22Rv1 (cell line): ENCODE results near the gene ANKDD1B.

Experiments
- H3K27ac ChIP-seq: fragments of 450-650 bp; 2 replicates; pipeline ENCODE4 v1.5.1; 2017
- ZFX ChIP-seq: fragments of 450-650 bp; IDR thresholded peaks from 2 replicates; pipeline ENCODE4 v1.6.1; 2017; ENCODE audit warnings: antibody characterized with exemption, borderline replicate concordance
- TF ChIP-seq, protein P1 (sequence below): fragments of 450-650 bp; IDR thresholded peaks from 2 replicates; pipeline ENCODE4 v1.5.1; 2017; ENCODE audit warnings: mild to moderate bottlenecking

Gene ANKDD1B

DNA sequence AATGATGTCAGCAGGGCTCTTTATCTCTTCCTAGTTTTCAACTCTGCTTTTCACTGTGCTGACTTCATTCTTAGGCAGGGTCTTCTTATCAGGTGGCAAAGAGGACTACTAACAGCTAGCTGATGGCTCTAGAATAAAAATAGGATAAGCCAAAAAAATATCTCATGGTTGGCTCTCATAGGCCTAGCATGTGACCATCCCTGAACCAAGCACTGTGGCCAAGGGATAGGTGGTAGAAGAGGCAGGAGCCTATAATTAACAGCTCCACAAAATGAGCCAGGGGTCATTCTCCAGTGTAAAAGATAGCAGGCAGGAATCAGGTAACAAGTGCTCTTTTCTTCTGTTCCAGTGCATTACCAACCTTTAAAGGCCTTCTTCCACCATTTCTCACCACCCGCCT, 21.1 kb downstream of the ANKDD1B start:
- TF ChIP-seq, protein P1, sequence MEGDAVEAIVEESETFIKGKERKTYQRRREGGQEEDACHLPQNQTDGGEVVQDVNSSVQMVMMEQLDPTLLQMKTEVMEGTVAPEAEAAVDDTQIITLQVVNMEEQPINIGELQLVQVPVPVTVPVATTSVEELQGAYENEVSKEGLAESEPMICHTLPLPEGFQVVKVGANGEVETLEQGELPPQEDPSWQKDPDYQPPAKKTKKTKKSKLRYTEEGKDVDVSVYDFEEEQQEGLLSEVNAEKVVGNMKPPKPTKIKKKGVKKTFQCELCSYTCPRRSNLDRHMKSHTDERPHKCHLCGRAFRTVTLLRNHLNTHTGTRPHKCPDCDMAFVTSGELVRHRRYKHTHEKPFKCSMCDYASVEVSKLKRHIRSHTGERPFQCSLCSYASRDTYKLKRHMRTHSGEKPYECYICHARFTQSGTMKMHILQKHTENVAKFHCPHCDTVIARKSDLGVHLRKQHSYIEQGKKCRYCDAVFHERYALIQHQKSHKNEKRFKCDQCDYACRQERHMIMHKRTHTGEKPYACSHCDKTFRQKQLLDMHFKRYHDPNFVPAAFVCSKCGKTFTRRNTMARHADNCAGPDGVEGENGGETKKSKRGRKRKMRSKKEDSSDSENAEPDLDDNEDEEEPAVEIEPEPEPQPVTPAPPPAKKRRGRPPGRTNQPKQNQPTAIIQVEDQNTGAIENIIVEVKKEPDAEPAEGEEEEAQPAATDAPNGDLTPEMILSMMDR, result no peak
- TF ChIP-seq ZFX, result no peak
- no peak overlapping the region for H3K27ac ChIP-seq

DNA sequence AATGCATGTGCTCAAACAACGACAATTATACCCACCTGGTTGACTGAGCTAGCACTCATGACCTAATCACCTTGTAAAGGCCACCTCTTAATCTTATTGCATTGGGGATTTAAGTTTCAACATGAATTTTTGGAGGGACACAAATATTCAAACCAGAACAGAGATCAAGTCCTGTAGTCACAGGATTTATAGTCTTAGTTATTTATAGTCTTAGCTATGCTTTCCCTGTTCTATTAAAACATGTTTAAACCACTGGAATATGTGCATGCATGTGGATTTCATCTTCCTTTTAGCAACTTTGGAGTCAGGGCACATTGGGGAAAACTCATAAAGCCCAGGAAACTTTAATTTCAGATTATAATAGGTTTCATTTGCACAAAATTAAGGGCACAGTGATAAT, 26.7 kb downstream of the ANKDD1B start:
- H3K27ac ChIP-seq, result no peak overlapping the region
- TF ChIP-seq, protein P1, result no peak
- no peak for TF ChIP-seq ZFX

DNA sequence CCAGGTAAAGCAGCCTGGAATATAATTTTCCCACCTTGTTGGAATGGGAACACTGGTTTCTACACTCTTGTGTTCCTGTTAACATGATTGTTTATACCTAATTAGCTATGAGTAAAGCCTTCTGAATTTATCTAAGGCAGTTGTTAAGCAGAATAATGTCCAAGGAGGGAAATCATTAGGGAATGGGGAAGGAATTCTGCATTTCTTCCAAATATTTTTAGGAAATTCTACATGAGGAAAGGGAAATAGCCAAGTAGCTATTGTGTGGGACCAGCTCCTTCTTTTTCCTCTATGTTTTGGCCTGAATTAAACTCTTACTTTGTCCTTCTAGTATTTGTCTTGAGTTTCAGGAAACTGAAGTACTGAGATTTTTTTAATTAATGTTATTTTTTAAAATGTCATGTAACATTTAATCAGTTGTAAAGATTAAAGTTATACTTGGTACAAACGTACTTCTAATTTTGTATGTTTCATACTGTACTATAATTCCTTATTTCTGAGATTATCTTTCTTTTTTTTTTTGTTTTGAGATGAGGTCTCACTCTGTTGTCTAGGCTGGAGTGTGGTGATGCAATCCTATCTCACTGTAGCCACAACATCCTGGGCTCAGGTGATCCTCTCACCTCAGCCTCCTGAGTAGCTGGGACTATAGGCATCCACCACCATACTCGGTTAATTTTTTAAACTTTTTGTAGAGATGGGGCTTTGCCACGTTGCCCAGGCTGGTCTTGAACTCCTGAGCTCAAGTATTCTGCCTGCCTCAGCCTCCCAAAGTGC, 28.5 kb downstream of the ANKDD1B start:
- H3K27ac ChIP-seq, result no peak overlapping the region
- no peak for TF ChIP-seq ZFX
- TF ChIP-seq, protein P1, result no peak

DNA sequence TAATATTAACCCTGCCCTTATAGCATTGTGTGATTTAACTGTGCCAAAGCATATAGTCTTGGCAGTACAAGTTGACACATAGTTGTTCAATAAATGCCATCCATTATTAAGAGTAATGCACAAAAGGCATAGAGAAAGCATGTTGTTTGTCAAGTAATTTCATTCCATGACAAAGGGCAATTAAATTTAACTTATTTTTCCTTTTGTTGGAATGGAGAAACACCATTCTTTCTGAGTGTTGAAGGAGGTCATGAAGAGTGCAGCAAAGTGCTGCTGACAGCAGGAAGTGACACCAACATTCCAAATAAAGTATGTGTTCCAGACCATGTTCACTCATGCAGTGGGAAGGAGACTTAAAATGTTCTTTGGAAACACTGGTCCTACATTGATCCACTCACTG, 29.1 kb downstream of the ANKDD1B start:
- TF ChIP-seq, protein P1, result no peak
- no peak for TF ChIP-seq ZFX
- no peak overlapping the region for H3K27ac ChIP-seq

DNA sequence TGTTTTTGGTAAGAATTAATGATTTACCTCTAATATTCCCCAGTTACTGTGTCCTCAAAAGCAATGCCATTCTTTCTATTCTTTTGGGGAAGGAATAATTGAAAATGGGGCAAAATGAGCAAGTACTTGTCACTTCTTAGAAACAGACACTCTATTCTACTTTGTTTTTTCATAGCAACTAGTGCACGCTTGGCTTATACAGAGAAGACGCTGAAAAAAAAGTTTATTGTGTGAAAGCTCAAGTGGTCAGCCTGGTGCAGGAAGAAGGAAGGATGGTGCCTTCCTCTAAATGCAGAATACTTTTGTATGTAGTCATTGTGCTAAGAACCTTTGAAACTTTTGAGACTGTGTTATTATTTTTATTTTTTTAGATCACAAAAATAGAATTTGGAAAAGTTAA, 29.6 kb downstream of the ANKDD1B start:
- H3K27ac ChIP-seq, result no peak overlapping the region
- no peak for TF ChIP-seq ZFX

- no peak for TF ChIP-seq ZFX
- TF ChIP-seq, protein P1, result no peak
- no peak overlapping the region for H3K27ac ChIP-seq
Observed at GRCh38 chr5:75648712-75649111, 37.5 kb downstream of the ANKDD1B start.

DNA sequence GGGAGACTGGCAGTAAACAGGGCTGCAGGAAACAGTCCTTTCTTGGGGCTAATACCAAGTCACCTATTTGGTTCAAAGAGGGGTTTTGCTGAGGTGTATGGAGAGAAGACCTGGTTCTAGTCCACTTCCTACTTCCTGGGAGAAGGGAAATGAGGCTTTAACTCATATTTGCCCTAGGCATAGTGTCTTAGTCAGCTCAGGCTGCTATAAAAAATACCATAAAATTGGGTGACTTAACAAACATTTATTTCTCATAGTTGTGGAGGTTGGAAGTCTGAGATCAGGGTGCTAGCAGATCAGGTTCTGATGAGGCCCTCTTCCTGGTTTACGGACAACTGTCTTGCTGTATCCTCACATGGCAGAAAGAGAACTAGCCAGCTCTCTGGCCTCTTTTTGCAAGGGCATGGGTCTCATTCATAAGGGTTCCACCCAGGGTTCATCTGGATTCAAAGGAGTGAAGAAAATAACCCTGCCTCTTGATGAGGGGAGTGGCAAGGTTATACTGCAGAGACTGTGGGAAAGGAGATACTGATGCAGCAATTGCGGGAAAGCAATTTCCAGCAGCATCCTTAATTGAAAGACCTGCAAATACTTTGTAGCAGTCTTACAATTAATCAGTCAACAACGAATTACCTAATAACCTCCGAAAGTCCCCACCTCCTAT, 40.5 kb downstream of the ANKDD1B start:
- H3K27ac ChIP-seq, result no peak overlapping the region
- no peak for TF ChIP-seq ZFX
- TF ChIP-seq, protein P1, result no peak
